ENCODE measurements around the gene SMPD3. TPM values are rescaled to one million over a fixed set of nuclear protein-coding genes. Genes with fewer than 3 reads are reported as not detected.

The SMPD3 gene
- total and polyA plus RNA-seq, 2 donors (not counting 3 experiments of a cell fraction or from before 2014, with no cell fraction given) = not detected

- no peak for TF ChIP-seq JUN (IDR thresholded peaks at IDR 0.05; ENCODE audit: borderline replicate concordance, insufficient read depth, insufficient read length, low read depth)
- no peak for TF ChIP-seq FOS (IDR thresholded peaks at IDR 0.05; ENCODE audit: borderline replicate concordance, insufficient read depth, low read length)
- TF ChIP-seq MYC (IDR thresholded peaks at IDR 0.05; ENCODE audit: low read depth, low read length) = no peak
- TF ChIP-seq MAX (IDR thresholded peaks at IDR 0.05; ENCODE audit: insufficient read depth, insufficient read length) = no peak
- CTCF ChIA-PET = interaction anchor here (1.2 to 1.6 kb wide), 2 partner anchors 15 to 152 kb away, joined by 3 to 6 read pairs; no protein-coding TSS in a partner anchor
- intact Hi-C loops (cut with micrococcal nuclease) = no loop called here
- H3K79me2 ChIP-seq (ENCODE audit: control insufficient read depth, insufficient read depth, low read length) = no peaks in the 10 kb centered on the region
- no peak for FAIRE-seq
- no peaks in the 10 kb centered on the region for H3K4me1 ChIP-seq (ENCODE audit: control insufficient read depth, extremely low read depth, insufficient read depth, low read length)
- no peak overlapping the region for H3K4me2 ChIP-seq (ENCODE audit: insufficient read depth, low read length)
- H3K4me3 ChIP-seq (replicated peaks in 1 of 3; ENCODE audit: insufficient read depth in 1 of 3, low read depth in 1 of 3, low read length in 3 of 3) = no peak overlapping the region
- no peak overlapping the region for H3K9ac ChIP-seq (replicated peaks; ENCODE audit: extremely low read depth, insufficient read depth, low read length)
- BruUV-seq (replicated peaks) = no TSS peak
- no peaks in the 10 kb centered on the region for H3K36me3 ChIP-seq (ENCODE audit: control insufficient read depth in 2 of 2, extremely low read depth in 1 of 2, insufficient read depth in 2 of 2, low read length in 2 of 2)
- DNase-seq (ENCODE audit: low read depth, low spot score) = no peak
- no peak overlapping the region for H2AFZ ChIP-seq (ENCODE audit: low read depth, low read length)
- no peaks in the 10 kb centered on the region for H3K9me3 ChIP-seq (replicated peaks; ENCODE audit: control insufficient read depth, insufficient read depth, low read length)
- no peaks in the 10 kb centered on the region for H3K27me3 ChIP-seq (ENCODE audit: control insufficient read depth in 2 of 2, insufficient read depth in 2 of 2, low read length in 2 of 2)
- no peaks in the 10 kb centered on the region for H3K9me1 ChIP-seq (replicated peaks; ENCODE audit: control insufficient read depth, extremely low read depth, insufficient read depth, low read length)
- H3K27ac ChIP-seq (ENCODE audit: insufficient read depth, low read depth, low read length) = no peak overlapping the region
- dilution Hi-C loops (cut with MboI; ENCODE audit: extremely low pct_ligation_motif_present, low sequenced_read_pairs) = no loop called here
- POLR2A ChIA-PET = no interaction called here
- no peaks in the 10 kb centered on the region for H4K20me1 ChIP-seq (replicated peaks; ENCODE audit: control insufficient read depth, extremely low read depth, insufficient read depth, low read length)
Observed at GRCh38 chr16:68369168-68369567, 79.1 kb downstream of the SMPD3 start.

- Histone ChIP-seq H3K27me3 (ENCODE audit: control insufficient read depth in 2 of 2, insufficient read depth in 2 of 2, low read length in 2 of 2) (no peaks in the 10 kb centered on the region), H3K9me3 (replicated peaks; ENCODE audit: control insufficient read depth, insufficient read depth, low read length) (no peaks in the 10 kb centered on the region), H3K4me1 (ENCODE audit: control insufficient read depth, extremely low read depth, insufficient read depth, low read length) (no peaks in the 10 kb centered on the region), H3K79me2 (ENCODE audit: control insufficient read depth, insufficient read depth, low read length) (no peaks in the 10 kb centered on the region), H3K27ac (ENCODE audit: insufficient read depth, low read depth, low read length) (no peak overlapping the region), H2AFZ (ENCODE audit: low read depth, low read length) (no peak overlapping the region), H3K9ac (replicated peaks; ENCODE audit: extremely low read depth, insufficient read depth, low read length) (no peak overlapping the region), H3K9me1 (replicated peaks; ENCODE audit: control insufficient read depth, extremely low read depth, insufficient read depth, low read length) (no peaks in the 10 kb centered on the region), H3K36me3 (ENCODE audit: control insufficient read depth in 2 of 2, extremely low read depth in 1 of 2, insufficient read depth in 2 of 2, low read length in 2 of 2) (no peaks in the 10 kb centered on the region), H4K20me1 (replicated peaks; ENCODE audit: control insufficient read depth, extremely low read depth, insufficient read depth, low read length) (no peaks in the 10 kb centered on the region), H3K4me3 (replicated peaks in 1 of 3; ENCODE audit: insufficient read depth in 1 of 3, low read depth in 1 of 3, low read length in 3 of 3) (no peak overlapping the region), H3K4me2 (ENCODE audit: insufficient read depth, low read length) (no peak overlapping the region)
- TF ChIP-seq GATA2 (IDR thresholded peaks at IDR 0.05; ENCODE audit: insufficient read depth, insufficient read length, low read depth, low read length) (no peak), MYC (IDR thresholded peaks at IDR 0.05; ENCODE audit: low read depth, low read length) (no peak), CTCF (IDR thresholded peaks at IDR 0.05; ENCODE audit: extremely low read depth in 1 of 2, insufficient read depth in 1 of 2, low read depth in 1 of 2, low read length in 2 of 2) (no peak), POLR2AphosphoS5 (IDR thresholded peaks at IDR 0.05; ENCODE audit: insufficient read depth, low read depth, low read length) (no peak), MAX (IDR thresholded peaks at IDR 0.05; ENCODE audit: insufficient read depth, insufficient read length) (no peak), POLR2A (IDR thresholded peaks at IDR 0.05; ENCODE audit: low read depth, low read length) (no peak), FOS (IDR thresholded peaks at IDR 0.05; ENCODE audit: borderline replicate concordance, insufficient read depth, low read length) (no peak), JUN (IDR thresholded peaks at IDR 0.05; ENCODE audit: borderline replicate concordance, insufficient read depth, insufficient read length, low read depth) (no peak), EZH2 (IDR thresholded peaks at IDR 0.05; ENCODE audit: borderline replicate concordance, low read depth, low read length, severe bottlenecking) (no peak)
- POLR2A ChIA-PET = no interaction called here
- CTCF ChIA-PET = interaction anchor here (1.2 to 1.7 kb wide), 3 partner anchors 13 to 142 kb away, joined by 3 to 5 read pairs (median 4); no protein-coding TSS in a partner anchor
- FAIRE-seq (no peak), DNase-seq (ENCODE audit: low read depth, low spot score) (no peak)
- intact Hi-C loops (cut with micrococcal nuclease) = no loop called here
- dilution Hi-C loops (cut with MboI; ENCODE audit: extremely low pct_ligation_motif_present, low sequenced_read_pairs) = no loop called here
- BruUV-seq (replicated peaks) = no TSS peak
Observed at GRCh38 chr16:68368301-68368888, 79.9 kb downstream of the SMPD3 start.

Measured in endothelial cell of umbilical vein (primary cell).